A172 (cell line): ENCODE measurements around the gene WNT3A. TPM values are rescaled to one million over a fixed set of nuclear protein-coding genes. Genes with fewer than 3 reads are reported as not detected.

Experiments used
- DNase-seq: peaks from one replicate; pipeline ENCODE4 v3.0.0-alpha.2; 2015; ENCODE audit warnings: low spot score
- total RNA-seq: library from RNA; depleted of rRNA; stranded (reverse); fragments of >200 nt; shearing (Covaris generic); gene quantifications from 2 replicates; pipeline ENCODE4 v1.2.3, GENCODE V29; 2014

Gene WNT3A
- total RNA-seq, 1 experiment from 2014 or later = not detected

GRCh38 chr1:228084325-228084724, 77.5 kb downstream of the WNT3A start:
- no peak for DNase-seq

GRCh38 chr1:228084797-228085196, 78.0 kb downstream of the WNT3A start:
- no peak for DNase-seq

GRCh38 chr1:228085287-228085951, 78.6 kb downstream of the WNT3A start:
- DNase-seq = peak; percentile 62

- peak; percentile 90 for DNase-seq
These were observed 81.0 kb downstream of the WNT3A start for GRCh38 chr1:228087771-228088251.

GRCh38 chr1:228088586-228089498, 82.0 kb downstream of the WNT3A start:
- DNase-seq = no peak

- DNase-seq = no peak
These were observed 83.0 kb downstream of the WNT3A start for GRCh38 chr1:228089519-228090380.

- DNase-seq = no peak
These were observed 83.8 kb downstream of the WNT3A start for GRCh38 chr1:228090613-228091081.

- no peak for DNase-seq
These were observed 84.3 kb downstream of the WNT3A start for GRCh38 chr1:228091084-228091483.

GRCh38 chr1:228092342-228093049, 85.7 kb downstream of the WNT3A start:
- no peak for DNase-seq

GRCh38 chr1:228093050-228093906, 86.5 kb downstream of the WNT3A start:
- DNase-seq = no peak

- no peak for DNase-seq
These were observed 87.7 kb downstream of the WNT3A start for GRCh38 chr1:228094432-228095016.

- no peak for DNase-seq
These were observed 88.4 kb downstream of the WNT3A start for GRCh38 chr1:228095161-228095560.

- no peak for DNase-seq
These were observed 89.1 kb downstream of the WNT3A start for GRCh38 chr1:228095938-228096337.

- no peak for DNase-seq
These were observed 89.9 kb downstream of the WNT3A start for GRCh38 chr1:228096416-228097332.

GRCh38 chr1:228097333-228098081, 90.7 kb downstream of the WNT3A start:
- DNase-seq = no peak

- DNase-seq = no peak
These were observed 91.6 kb downstream of the WNT3A start for GRCh38 chr1:228098323-228098931.

GRCh38 chr1:228099331-228099732, 92.5 kb downstream of the WNT3A start:
- DNase-seq = no peak
